Fibroblast of skin of abdomen (primary cell): ENCODE measurements around the gene LY9.

Experiments
- DNase-seq: peaks from one replicate; pipeline ENCODE4 v3.0.0-alpha.2; 2013

LY9 gene

DNA sequence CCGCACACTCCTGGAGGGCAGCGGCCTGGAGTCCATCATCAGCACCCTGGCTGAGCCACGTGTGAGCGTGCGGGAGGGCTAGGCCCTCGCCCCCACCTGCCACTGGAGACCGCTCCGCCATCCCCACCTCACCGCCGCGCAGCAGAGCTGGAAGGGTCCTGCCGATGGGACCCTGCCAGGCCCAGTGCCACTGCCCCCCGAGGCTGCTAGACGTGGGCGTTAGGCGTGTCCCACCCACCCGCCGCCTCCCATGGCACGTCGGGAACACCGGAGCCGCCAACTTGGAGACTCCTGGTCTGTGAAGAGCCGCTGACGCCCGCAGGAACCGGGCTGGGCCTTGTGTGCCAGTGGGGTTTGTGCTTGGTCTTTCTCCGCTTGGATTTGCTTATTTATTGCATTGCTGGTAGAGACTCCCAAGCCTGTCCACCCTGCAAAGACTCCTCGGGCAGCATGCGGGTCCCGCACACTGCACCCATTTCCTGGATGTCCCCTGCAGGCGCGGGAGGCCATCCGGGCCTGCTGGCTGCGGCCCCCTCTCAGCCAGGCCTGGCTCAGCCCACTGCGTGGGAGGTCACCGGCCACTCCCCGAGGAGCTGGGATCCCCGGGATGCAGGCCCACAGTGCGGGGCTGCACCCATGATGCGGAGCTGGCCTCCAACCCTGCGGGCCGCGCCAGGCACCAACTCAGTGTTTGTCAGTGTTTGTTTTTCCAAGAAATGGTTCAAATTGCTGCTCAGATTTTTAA, 6.0 kb downstream of the LY9 start:
- DNase-seq = no peak

- no peak for DNase-seq
These were observed 10.2 kb downstream of the LY9 start for GRCh38 chr1:160806109-160806665.

DNA sequence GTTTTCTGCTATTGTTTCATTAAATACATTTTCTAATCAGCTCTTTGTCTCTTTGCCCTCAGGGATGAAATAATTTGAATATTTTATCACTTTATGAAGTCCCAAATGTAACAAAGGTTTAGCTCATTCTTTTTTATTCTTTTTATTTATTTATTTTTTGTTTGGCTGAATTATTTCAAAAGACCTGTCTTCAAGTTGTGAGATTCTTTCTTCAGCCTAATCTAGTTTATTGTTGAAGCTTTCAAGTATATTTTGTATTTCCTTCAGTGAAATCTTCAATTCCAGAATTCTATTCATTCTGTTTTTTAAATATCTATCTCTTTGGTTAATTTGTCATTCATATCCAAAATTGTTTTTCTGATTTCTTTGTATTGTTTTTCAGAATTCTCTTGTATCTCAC, 10.8 kb downstream of the LY9 start:
- no peak for DNase-seq

DNA sequence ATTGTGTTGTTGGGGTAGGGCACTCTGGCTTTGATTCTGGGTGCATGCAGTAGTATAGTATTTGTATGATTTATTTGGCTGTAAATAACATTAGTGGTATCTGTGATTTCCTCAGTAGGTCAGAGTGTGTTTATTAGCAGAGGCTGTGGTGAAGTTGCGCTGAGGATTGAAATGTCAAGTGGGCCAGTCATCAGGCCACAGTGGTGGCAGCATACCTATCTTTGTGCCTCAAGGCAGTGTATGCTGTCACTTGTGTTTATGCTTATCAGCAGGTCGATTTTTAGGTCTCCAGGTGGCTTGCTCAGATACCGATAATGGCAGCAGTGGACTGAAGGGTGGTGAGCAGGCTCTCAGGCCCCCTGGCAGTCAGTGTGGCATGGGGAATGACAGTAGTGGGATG, 11.3 kb downstream of the LY9 start:
- DNase-seq = no peak

DNA sequence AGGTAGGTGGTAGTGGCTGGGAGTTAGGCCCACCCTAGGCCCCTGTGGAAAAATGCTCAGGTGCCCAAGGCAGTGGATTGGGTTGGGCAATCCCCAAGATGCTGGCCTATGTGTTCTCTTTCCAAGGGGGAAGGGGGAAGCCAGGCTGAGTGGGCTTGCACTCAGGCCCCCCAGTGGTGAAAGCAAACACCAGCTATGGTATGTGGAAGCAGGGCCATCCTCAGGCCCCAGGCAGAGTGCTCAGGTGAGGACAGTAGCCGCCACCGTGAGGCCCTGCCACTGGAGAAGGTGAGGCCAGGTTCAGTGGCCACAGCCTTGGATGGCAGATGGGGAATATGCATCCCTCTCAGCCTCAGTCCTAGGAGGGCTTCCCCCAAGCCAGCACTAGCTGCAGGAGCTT, 11.8 kb downstream of the LY9 start:
- no peak for DNase-seq

- DNase-seq = no peak
These were observed 12.3 kb downstream of the LY9 start for GRCh38 chr1:160808289-160808688.

DNA sequence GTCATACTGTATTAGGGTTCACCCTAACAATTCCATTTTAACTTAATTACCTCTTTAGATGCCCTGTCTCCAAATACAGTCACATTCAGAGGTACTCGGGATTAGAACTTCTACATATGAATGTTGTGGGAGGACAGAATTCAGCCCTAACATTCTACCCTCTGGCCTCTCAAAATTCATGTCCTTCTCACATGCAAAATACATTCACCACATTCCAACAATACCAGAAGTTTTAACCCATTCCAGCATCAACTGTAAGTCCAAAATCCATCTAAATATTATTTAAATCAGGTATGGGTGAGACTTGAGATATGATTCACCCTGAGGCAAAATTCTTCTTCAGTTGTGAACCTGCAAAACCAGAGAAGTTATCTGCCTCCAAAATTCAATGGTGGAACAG, 14.5 kb downstream of the LY9 start:
- no peak for DNase-seq

- DNase-seq = no peak
These were observed 15.2 kb downstream of the LY9 start for GRCh38 chr1:160811147-160811546.

- no peak for DNase-seq
These were observed 17.2 kb downstream of the LY9 start for GRCh38 chr1:160813215-160813614.

DNA sequence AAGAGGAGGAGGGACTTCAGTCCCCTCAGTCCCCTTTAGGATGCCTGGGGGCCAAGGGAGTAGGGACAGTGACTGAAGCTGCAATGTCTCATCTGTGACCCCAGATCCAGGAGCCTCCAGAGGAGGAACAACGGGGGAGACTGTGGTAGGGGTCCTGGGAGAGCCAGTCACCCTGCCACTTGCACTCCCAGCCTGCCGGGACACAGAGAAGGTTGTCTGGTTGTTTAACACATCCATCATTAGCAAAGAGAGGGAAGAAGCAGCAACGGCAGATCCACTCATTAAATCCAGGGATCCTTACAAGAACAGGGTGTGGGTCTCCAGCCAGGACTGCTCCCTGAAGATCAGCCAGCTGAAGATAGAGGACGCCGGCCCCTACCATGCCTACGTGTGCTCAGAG, 18.3 kb downstream of the LY9 start:
- no peak for DNase-seq

GRCh38 chr1:160814856-160815255, 18.9 kb downstream of the LY9 start:
- DNase-seq = no peak

GRCh38 chr1:160818207-160818937, 22.4 kb downstream of the LY9 start:
- no peak for DNase-seq

DNA sequence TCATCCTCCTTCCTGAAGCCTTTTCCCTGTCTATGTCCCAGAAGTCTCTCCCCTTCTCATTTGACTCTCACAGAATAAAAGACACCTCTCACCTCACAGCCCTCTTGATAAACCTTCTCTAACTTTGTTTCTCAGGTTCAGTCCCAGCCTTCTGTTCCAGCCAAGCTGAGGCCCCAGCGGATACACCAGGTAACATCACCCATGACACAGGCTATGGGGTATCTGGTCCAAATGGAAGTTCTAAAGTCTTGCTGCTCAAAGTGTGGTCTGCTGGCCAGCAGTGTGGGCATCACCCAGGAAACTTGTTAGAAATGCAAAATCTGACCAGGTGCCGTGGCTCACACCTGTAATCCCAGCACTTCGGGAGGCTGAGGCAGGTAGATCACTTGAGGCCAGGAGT, 23.2 kb downstream of the LY9 start:
- DNase-seq = no peak

DNA sequence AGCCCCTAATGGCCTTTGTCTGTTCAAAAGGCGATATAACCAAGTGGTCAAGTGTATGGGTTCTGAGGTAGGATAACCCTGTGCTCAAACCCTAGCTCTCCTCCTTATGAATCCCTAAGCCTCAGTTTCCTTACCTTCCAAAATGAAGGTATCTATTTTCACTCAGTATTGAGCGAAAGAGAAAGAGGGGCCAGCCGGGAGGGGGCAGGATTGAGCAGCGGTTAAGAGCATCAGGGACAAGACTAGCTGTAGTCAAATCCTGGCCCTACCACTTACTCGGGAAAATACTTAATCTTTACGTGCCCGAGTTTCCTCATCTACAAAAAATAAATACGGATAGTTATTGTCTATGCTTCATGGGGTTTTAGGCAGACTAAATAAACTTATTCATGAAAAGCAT, 25.7 kb downstream of the LY9 start:
- DNase-seq = no peak

DNA sequence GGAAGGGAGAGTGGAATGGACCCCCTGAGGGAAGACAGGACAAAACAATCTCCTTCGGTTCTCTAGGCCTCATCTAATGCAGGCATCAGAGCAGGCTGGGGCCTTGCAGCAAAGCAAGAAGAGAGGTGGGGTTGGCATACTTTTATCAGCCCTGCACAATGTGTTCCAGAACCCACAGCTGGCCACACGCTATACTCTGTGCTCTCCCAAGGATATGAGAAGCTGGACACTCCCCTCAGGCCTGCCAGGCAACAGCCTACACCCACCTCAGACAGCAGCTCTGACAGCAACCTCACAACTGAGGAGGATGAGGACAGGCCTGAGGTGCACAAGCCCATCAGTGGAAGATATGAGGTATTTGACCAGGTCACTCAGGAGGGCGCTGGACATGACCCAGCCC, 27.3 kb downstream of the LY9 start:
- DNase-seq = no peak

DNA sequence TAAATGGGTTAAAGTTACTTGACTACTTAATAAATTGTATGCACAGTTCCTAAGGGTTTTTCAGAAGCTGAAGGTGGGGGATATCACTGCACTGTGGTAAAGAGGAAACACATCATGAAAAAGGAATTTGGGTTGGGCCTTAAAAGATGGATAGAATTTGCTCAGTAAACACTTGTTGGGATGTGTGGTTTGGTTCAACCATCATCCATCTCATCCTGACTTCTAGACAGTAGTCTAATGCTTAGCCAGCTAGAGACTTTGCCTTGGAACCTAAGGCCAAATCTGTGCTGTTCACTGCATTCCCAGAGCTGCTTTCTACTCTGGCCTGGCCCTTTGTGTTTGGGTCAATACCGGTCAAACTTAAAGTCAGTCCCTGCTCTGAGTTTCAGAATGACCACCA, 30.6 kb downstream of the LY9 start:
- no peak for DNase-seq

DNA sequence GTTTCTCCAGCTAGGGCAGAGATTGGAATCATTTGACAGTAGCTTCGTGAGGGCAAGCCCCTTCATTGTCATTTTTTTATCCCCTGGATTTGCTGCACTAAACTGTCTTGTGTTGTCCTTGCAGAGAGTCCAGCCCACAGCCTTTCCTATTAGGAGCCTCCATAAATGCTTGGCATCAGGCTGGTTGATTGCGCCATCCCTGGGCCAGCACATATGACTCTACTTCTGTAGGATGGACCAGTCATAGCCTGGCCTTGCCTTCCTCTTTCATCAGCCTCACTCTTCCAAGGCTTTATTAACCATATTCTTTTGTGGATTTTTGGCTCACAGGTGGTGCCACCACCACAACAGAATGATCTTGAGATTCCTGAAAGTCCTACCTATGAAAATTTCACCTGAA, 31.4 kb downstream of the LY9 start:
- DNase-seq = no peak

GRCh38 chr1:160829766-160830165, 33.8 kb downstream of the LY9 start:
- no peak for DNase-seq

- DNase-seq = no peak
These were observed 34.6 kb downstream of the LY9 start for GRCh38 chr1:160830321-160831153.

GRCh38 chr1:160834945-160835565, 39.1 kb downstream of the LY9 start:
- DNase-seq = no peak

DNA sequence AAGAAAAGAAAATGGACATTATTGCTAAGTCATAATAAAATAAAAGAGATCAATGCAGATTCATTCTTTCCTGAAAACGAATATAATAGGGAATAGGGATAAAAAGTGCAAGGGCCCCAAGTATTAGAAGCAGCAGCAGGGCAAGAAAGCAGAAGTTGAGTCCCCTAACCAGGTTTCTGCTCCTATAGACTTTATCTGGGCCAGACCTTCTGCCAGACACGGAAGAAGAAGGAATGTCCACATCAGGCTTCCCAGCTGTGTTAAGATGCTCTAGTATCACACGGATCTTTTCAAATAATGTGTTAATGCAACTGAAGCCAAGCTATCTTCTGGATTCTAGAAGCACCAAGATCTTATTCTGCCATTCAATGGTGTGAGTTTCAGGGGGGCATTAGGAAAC, 39.8 kb downstream of the LY9 start:
- DNase-seq = no peak

DNA sequence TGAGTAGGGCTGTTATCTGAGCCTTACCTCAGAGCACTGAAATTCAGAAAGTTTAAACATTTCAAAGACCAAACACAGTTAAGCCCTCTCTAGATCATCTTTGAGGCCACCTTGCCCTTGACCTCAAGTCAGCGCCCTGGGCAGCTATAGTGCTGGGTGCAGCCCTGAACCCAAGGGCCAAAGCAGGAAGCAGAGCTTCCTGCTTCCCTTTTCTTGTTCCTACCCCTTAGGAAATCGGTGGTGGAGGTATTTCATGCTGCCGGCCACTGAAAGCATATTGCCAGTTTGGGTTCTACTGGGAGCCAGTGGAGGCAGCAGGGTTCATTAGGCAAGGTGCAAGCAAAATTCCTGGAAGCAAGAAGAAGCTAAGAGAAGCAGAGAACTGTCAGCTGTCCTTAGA, 40.6 kb downstream of the LY9 start:
- no peak for DNase-seq
